HG03378 (cell line): ENCODE results near the gene SLC6A20.

ENCODE experiments used
- ATAC-seq: cut with Tn5 transposase; IDR thresholded peaks from one replicate; pipeline ENCODE4 v1.9.1; 2021; ENCODE audit warnings: mild to moderate bottlenecking, moderate library complexity; ENCODE audit not compliant: unreplicated experiment

SLC6A20 gene

GRCh38 chr3:45779746-45780735 lies 16.3 kb downstream of the SLC6A20 start:
- ATAC-seq, result no peak

GRCh38 chr3:45778761-45779201 lies 17.6 kb downstream of the SLC6A20 start:
- no peak for ATAC-seq

GRCh38 chr3:45777746-45778386 lies 18.5 kb downstream of the SLC6A20 start:
- ATAC-seq, result no peak

- no peak for ATAC-seq
Observed at GRCh38 chr3:45777111-45777745, 19.1 kb downstream of the SLC6A20 start.

GRCh38 chr3:45776611-45777010 lies 19.7 kb downstream of the SLC6A20 start:
- no peak for ATAC-seq

GRCh38 chr3:45776301-45776595 lies 20.1 kb downstream of the SLC6A20 start:
- ATAC-seq, result no peak

GRCh38 chr3:45775571-45776300 lies 20.6 kb downstream of the SLC6A20 start:
- no peak for ATAC-seq

- no peak for ATAC-seq
Observed at GRCh38 chr3:45774581-45775521, 21.5 kb downstream of the SLC6A20 start.

GRCh38 chr3:45773714-45774449 lies 22.5 kb downstream of the SLC6A20 start:
- ATAC-seq, result no peak

- ATAC-seq, result no peak
Observed at GRCh38 chr3:45773072-45773471, 23.3 kb downstream of the SLC6A20 start.

- no peak for ATAC-seq
Observed at GRCh38 chr3:45772341-45773035, 23.8 kb downstream of the SLC6A20 start.

GRCh38 chr3:45771831-45772230 lies 24.5 kb downstream of the SLC6A20 start:
- ATAC-seq, result no peak

GRCh38 chr3:45771166-45771775 lies 25.1 kb downstream of the SLC6A20 start:
- no peak for ATAC-seq

GRCh38 chr3:45765958-45766357 lies 30.4 kb downstream of the SLC6A20 start:
- ATAC-seq, result no peak

GRCh38 chr3:45765266-45765851 lies 31.0 kb downstream of the SLC6A20 start:
- no peak for ATAC-seq

GRCh38 chr3:45763303-45763675 lies 33.0 kb downstream of the SLC6A20 start:
- ATAC-seq, result no peak

GRCh38 chr3:45762647-45763302 lies 33.6 kb downstream of the SLC6A20 start:
- no peak for ATAC-seq
